Endothelial cell of umbilical vein (primary cell): Measurements from ENCODE around the gene ZNF385C. TPM values are rescaled to one million over a fixed set of nuclear protein-coding genes. Genes with fewer than 3 reads are reported as not detected.
A peak's percentile ranks its signal among the peaks of the same experiment; 100 is the strongest.

Experiments
- BruUV-seq: library from RNA; stranded (reverse); fragments of 400-500 nt; replicated peaks from 2 replicates; lab custom pipeline; 2021; lab: Mats Ljungman, UMichigan
- CTCF ChIA-PET: fragments of 300-600, 350-600 bp; sonication (Branson Sonifier 250); formaldehyde crosslinking; loops from one replicate; lab custom pipeline; 2021; ENCODE audit warnings: antibody characterized with exemption, inconsistent platforms; lab: Charles Lee
- POLR2A ChIA-PET: fragments of 300-600, 350-600 bp; sonication (Branson Sonifier 250); formaldehyde crosslinking; loops from one replicate; lab custom pipeline; 2021; ENCODE audit warnings: antibody characterized with exemption, inconsistent platforms; lab: Charles Lee
- DNase-seq: peaks from one replicate; pipeline ENCODE4 v3.0.0-alpha.2; 2011; ENCODE audit warnings: low read depth, low spot score
- FAIRE-seq: peaks from 2 replicates; lab custom pipeline; 2011; peaks lifted over from hg19 to GRCh38; lab: Jason Lieb, UNC
- H2AFZ ChIP-seq: 2 replicates; pipeline ENCODE4 v1.6.0; 2012; ENCODE audit warnings: low read depth, low read length, control low read depth, inconsistent platforms
- H3K27ac ChIP-seq: 2 replicates; pipeline ENCODE4 v1.5.1; 2011; ENCODE audit warnings: low read depth, mild to moderate bottlenecking, control low read depth, low read length, moderate library complexity; ENCODE audit not compliant: insufficient read depth
- H3K27me3 ChIP-seq, 2 experiments: 2 replicates each; pipeline versions ENCODE4 v1.6.0 to v1.6.1; 2011; ENCODE audit warnings: low read length in 2 of 2, mixed read lengths in 1 of 2; ENCODE audit not compliant: control insufficient read depth in 2 of 2, insufficient read depth in 2 of 2
- H3K36me3 ChIP-seq, 2 experiments: 2 replicates in 1 of 2; 3 replicates in 1 of 2; pipeline ENCODE4 v1.5.1; 2011; ENCODE audit warnings: low read length in 2 of 2, mild to moderate bottlenecking in 1 of 2, moderate library complexity in 1 of 2; ENCODE audit not compliant: control insufficient read depth in 2 of 2, insufficient read depth in 2 of 2; ENCODE audit errors: extremely low read depth in 1 of 2
- H3K4me1 ChIP-seq: 3 replicates; pipeline ENCODE4 v1.5.1; 2011; ENCODE audit warnings: mild to moderate bottlenecking, low read length; ENCODE audit not compliant: control insufficient read depth, insufficient read depth; ENCODE audit errors: extremely low read depth
- H3K4me2 ChIP-seq: 2 replicates; pipeline ENCODE4 v1.6.1; 2011; ENCODE audit warnings: low read length, control low read depth, mixed read lengths; ENCODE audit not compliant: insufficient read depth
- H3K4me3 ChIP-seq, 3 experiments: fragments of 200-600 bp in 1 of 3; sonication (generic), shearing (Covaris generic) in 1 of 3; replicated peaks in 1 of 3; 2 replicates each; pipeline ENCODE4 v1.5.1; 2011 to 2016; ENCODE audit warnings: control low read depth in 3 of 3, low read length in 3 of 3, mild to moderate bottlenecking in 2 of 3, inconsistent platforms in 1 of 3, low read depth in 1 of 3, moderate library complexity in 1 of 3; ENCODE audit not compliant: insufficient read depth in 1 of 3
- H3K79me2 ChIP-seq: 2 replicates; pipeline ENCODE4 v1.6.0; 2012; ENCODE audit warnings: low read length, inconsistent platforms; ENCODE audit not compliant: control insufficient read depth, insufficient read depth
- H3K9ac ChIP-seq: replicated peaks from 2 replicates; pipeline ENCODE3; 2011; ENCODE audit warnings: low read length, control low read depth; ENCODE audit not compliant: insufficient read depth; ENCODE audit errors: extremely low read depth
- H3K9me1 ChIP-seq: replicated peaks from 3 replicates; pipeline ENCODE4 v1.6.0; 2011; ENCODE audit warnings: mild to moderate bottlenecking, low read length; ENCODE audit not compliant: control insufficient read depth, insufficient read depth; ENCODE audit errors: extremely low read depth
- H3K9me3 ChIP-seq: replicated peaks from 2 replicates; pipeline ENCODE4 v1.5.1; 2012; ENCODE audit warnings: low read length, inconsistent platforms; ENCODE audit not compliant: control insufficient read depth, insufficient read depth
- H4K20me1 ChIP-seq: replicated peaks from 2 replicates; pipeline ENCODE3; 2011; ENCODE audit warnings: mild to moderate bottlenecking, low read length; ENCODE audit not compliant: control insufficient read depth, insufficient read depth; ENCODE audit errors: extremely low read depth
- CTCF ChIP-seq, 2 donors: IDR thresholded peaks; 1 replicate in 1 of 2; 2 replicates in 1 of 2; pipeline ENCODE4 v1.5.1; 2011; ENCODE audit warnings: low read length in 2 of 2, mild to moderate bottlenecking in 2 of 2, moderate library complexity in 2 of 2, control low read depth in 1 of 2, inconsistent platforms in 1 of 2, low read depth in 1 of 2; ENCODE audit not compliant: insufficient read depth in 1 of 2; ENCODE audit errors: extremely low read depth in 1 of 2
- EZH2 ChIP-seq: IDR thresholded peaks from 2 replicates; pipeline ENCODE4 v1.6.1; 2012; ENCODE audit warnings: borderline replicate concordance, low read depth, mild to moderate bottlenecking, moderate library complexity, low read length, inconsistent platforms; ENCODE audit not compliant: severe bottlenecking
- FOS ChIP-seq: IDR thresholded peaks from 2 replicates; pipeline ENCODE4 v1.6.1; 2011; ENCODE audit warnings: mild to moderate bottlenecking, low read length, moderate library complexity, borderline replicate concordance; ENCODE audit not compliant: insufficient read depth
- GATA2 ChIP-seq: IDR thresholded peaks from 2 replicates; pipeline ENCODE4 v1.7.0; 2011; ENCODE audit warnings: low read depth, mild to moderate bottlenecking, moderate library complexity, mixed read lengths, low read length; ENCODE audit not compliant: insufficient read length, insufficient read depth
- JUN ChIP-seq: IDR thresholded peaks from 2 replicates; pipeline ENCODE4 v1.6.1; 2011; ENCODE audit warnings: borderline replicate concordance, low read depth; ENCODE audit not compliant: insufficient read length, insufficient read depth
- MAX ChIP-seq: IDR thresholded peaks from 2 replicates; pipeline ENCODE4 v1.6.1; 2011; ENCODE audit not compliant: insufficient read depth, insufficient read length
- MYC ChIP-seq: IDR thresholded peaks from one replicate; pipeline ENCODE4 v1.6.1; 2011; ENCODE audit warnings: mild to moderate bottlenecking, low read depth, low read length
- POLR2A ChIP-seq: IDR thresholded peaks from 2 replicates; pipeline ENCODE4 v1.6.1; 2012; ENCODE audit warnings: low read depth, mild to moderate bottlenecking, control low read depth, low read length
- POLR2AphosphoS5 ChIP-seq: IDR thresholded peaks from 2 replicates; pipeline ENCODE4 v1.6.1; 2012; ENCODE audit warnings: low read depth, mild to moderate bottlenecking, control low read depth, low read length, moderate library complexity; ENCODE audit not compliant: insufficient read depth
- dilution Hi-C: fragments of 300-500 bp; cut with MboI; formaldehyde crosslinking; loops from one replicate; pipeline ENCODE4 v1.15.0; 2019; ENCODE audit warnings: low sequenced_read_pairs; ENCODE audit not compliant: extremely low pct_ligation_motif_present
- intact Hi-C: fragments of 100-400 bp; cut with micrococcal nuclease; formaldehyde crosslinking; loops from one replicate; pipeline ENCODE4 v1.10.0; 2022
- polyA plus RNA-seq, 4 experiments: library from polyadenylated mRNA; depleted of rRNA in 3 of 4; stranded (reverse) in 3 of 4; unstranded in 1 of 4; fragments of >200 nt; gene quantifications; 2 replicates each; pipeline versions ENCODE4 v1.2.1 to v1.2.3, GENCODE V29; 2011 to 2012; ENCODE audit warnings: missing spikeins in 1 of 4
- total RNA-seq: library from RNA; stranded (reverse); gene quantifications from 2 replicates; pipeline ENCODE4 v1.2.3, GENCODE V29; 2021

ZNF385C gene
- total and polyA plus RNA-seq, 2 donors (not counting 3 experiments of a cell fraction or from before 2014, with no cell fraction given) = 0.07 TPM; not detected in 1

GRCh38 chr17:42002792-42003301 is 95.4 kb downstream of the ZNF385C start:
- Histone ChIP-seq H3K4me3 (no peak overlapping the region), H3K9ac (no peak overlapping the region), H3K4me1 (peaks cover 16% of the 10 kb centered on the region), H3K9me1 (no peaks in the 10 kb centered on the region), H3K36me3 (peaks cover 11 to 20% of the 10 kb centered on the region in 2 experiments), H3K4me2 (peak overlapping the region; percentile 26), H4K20me1 (peaks cover 11% of the 10 kb centered on the region), H3K9me3 (no peaks in the 10 kb centered on the region), H2AFZ (no peak overlapping the region), H3K27me3 (no peaks in the 10 kb centered on the region), H3K79me2 (peaks cover 71% of the 10 kb centered on the region), H3K27ac (peak overlapping the region; percentile 4)
- dilution Hi-C loops (no loop called here), intact Hi-C loops (no loop called here)
- no TSS peak for BruUV-seq
- TF ChIP-seq FOS (peak; percentile 8), CTCF (IDR thresholded peaks at IDR 0.05; ENCODE audit: extremely low read depth in 1 of 2, insufficient read depth in 1 of 2, low read depth in 1 of 2, low read length in 2 of 2) (no peak)
- FAIRE-seq (peak; percentile 69), DNase-seq (peak; percentile 17)
- ChIA-PET POLR2A (no interaction called here), CTCF (interaction anchor here (0.9 to 3.2 kb wide), 6 partner anchors 14 to 98 kb away, joined by 3 to 13 read pairs (median 6); partner anchors contain the start of gene NKIRAS2)

- H3K36me3 ChIP-seq = peaks cover 11 to 25% of the 10 kb centered on the region in 2 experiments
- H2AFZ ChIP-seq = no peak overlapping the region
- H3K4me3 ChIP-seq = no peak overlapping the region
- intact Hi-C loops = no loop called here
- TF ChIP-seq POLR2AphosphoS5 (no peak), JUN (no peak), EZH2 (no peak), POLR2A (no peak), FOS (no peak), MAX (no peak), CTCF (IDR thresholded peaks at IDR 0.05; ENCODE audit: extremely low read depth in 1 of 2, insufficient read depth in 1 of 2, low read depth in 1 of 2, low read length in 2 of 2) (no peak), GATA2 (no peak), MYC (no peak)
- FAIRE-seq (no peak), DNase-seq (no peak)
- no peak overlapping the region for H3K9ac ChIP-seq
- H3K9me3 ChIP-seq = no peaks in the 10 kb centered on the region
- peaks cover 66% of the 10 kb centered on the region for H3K79me2 ChIP-seq
- H3K4me1 ChIP-seq = peaks cover 16% of the 10 kb centered on the region
- no peaks in the 10 kb centered on the region for H3K27me3 ChIP-seq
- ChIA-PET POLR2A (no interaction called here), CTCF (interaction anchor here (0.9 to 3.2 kb wide), 6 partner anchors 14 to 99 kb away, joined by 3 to 13 read pairs (median 6); partner anchors contain the start of gene NKIRAS2)
- peak overlapping the region; percentile 1 for H3K4me2 ChIP-seq
- peak overlapping the region; percentile 4 for H3K27ac ChIP-seq
- H4K20me1 ChIP-seq = peaks cover 11% of the 10 kb centered on the region
- no peaks in the 10 kb centered on the region for H3K9me1 ChIP-seq
- dilution Hi-C loops = no loop called here
- BruUV-seq = no TSS peak
These were observed 96.0 kb downstream of the ZNF385C start for GRCh38 chr17:42002175-42002791.
